DOHH2 (cell line): ENCODE measurements around the gene ST6GALNAC6.
"Not testable (repeated sequence)": the region's sequence is repeated elsewhere in the genome, so short reads cannot be mapped to it uniquely, and the experiment has no call there.

ENCODE experiments used
- CTCF ChIP-seq: fragments of 200-600 bp; sonication (generic); IDR thresholded peaks from one replicate; pipeline ENCODE4 v1.5.1; 2014; ENCODE audit warnings: antibody characterized with exemption, mild to moderate bottlenecking, low read depth, low read length; ENCODE audit not compliant: poor library complexity, severe bottlenecking
- EZH2phosphoT487 ChIP-seq: fragments of 200-600 bp; sonication (generic); IDR thresholded peaks from 2 replicates; pipeline ENCODE4 v1.6.1; 2017; ENCODE audit warnings: borderline replicate concordance, mild to moderate bottlenecking, antibody characterized with exemption, low read length, moderate library complexity, mixed read lengths

- not testable (repeated sequence) for TF ChIP-seq CTCF, EZH2phosphoT487
Measured at GRCh38 chr9:127836561-127836960, 62.8 kb downstream of the ST6GALNAC6 start.
